Nephron progenitor cell (in vitro differentiated cells): ENCODE measurements around the gene CBX1.
A peak's percentile ranks its signal among the peaks of the same experiment; 100 is the strongest.

ENCODE experiments used
- DNase-seq: peaks from one replicate; pipeline ENCODE4 v3.0.0; 2021
- H3K27ac Mint-ChIP-seq: 2 replicates; pipeline ENCODE4 v1.8.0; 2021; ENCODE audit warnings: mild to moderate bottlenecking, moderate library complexity, mixed read lengths
- H3K27me3 Mint-ChIP-seq: 2 replicates; pipeline ENCODE4 v1.8.0; 2021; ENCODE audit warnings: mild to moderate bottlenecking, low read depth, mixed read lengths; ENCODE audit not compliant: poor library complexity
- H3K36me3 Mint-ChIP-seq: 2 replicates; pipeline ENCODE4 v1.8.0; 2021; ENCODE audit warnings: low read depth, mixed read lengths
- H3K4me1 Mint-ChIP-seq: 2 replicates; pipeline ENCODE4 v1.8.0; 2021; ENCODE audit warnings: mixed read lengths
- H3K4me3 Mint-ChIP-seq: 2 replicates; pipeline ENCODE4 v1.8.0; 2021; ENCODE audit warnings: mild to moderate bottlenecking, moderate library complexity, mixed read lengths
- H3K9me3 Mint-ChIP-seq: 2 replicates; pipeline ENCODE4 v1.8.0; 2021; ENCODE audit warnings: mild to moderate bottlenecking, moderate library complexity, mixed read lengths
- CTCF ChIP-seq: fragments of 200-600 bp; sonication (generic); IDR thresholded peaks from 2 replicates; pipeline ENCODE4 v1.5.0; 2021; ENCODE audit warnings: antibody characterized with exemption

The CBX1 gene

DNA sequence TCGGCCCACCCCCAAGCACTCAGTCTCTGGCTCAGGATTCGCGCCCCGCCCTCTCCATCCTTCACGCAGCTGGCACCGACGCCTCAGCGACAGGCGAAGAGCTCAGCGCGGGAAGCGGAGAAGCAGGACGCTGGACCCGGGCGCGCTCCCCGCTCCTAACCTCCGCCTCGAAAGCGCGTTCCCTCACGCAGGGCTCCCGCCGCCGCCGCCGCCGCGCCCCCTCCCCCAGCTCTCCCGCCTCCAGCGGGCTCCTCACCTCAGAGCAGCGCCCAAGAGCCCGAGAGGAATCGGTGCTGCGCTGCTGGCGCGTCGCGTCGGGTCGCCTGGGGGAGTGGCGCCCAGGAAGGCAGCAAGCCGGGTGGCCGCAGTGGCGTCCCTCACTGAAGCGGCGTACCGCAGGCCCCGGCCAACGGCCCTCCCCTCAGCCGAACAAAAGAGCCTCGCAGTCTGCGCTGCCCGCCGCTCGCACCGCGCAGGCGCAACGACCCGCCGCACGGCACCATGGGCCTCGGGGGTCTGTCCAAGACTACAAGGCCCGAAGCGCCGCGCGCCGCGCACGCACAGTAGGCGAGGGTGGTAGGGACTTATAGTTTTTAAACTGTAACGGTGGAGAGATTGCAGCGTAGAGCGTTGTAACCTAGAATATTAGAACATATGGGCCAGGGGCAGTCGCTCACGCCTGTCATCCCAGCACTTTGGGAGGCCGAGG, at the start of gene CBX1:
Gene CBX1, minus strand, starts transcription at position 467 of the 709 bp plus-strand sequence. CDS start 24,474 bp downstream, outside the sequence.
- Mint-ChIP-seq H3K4me3 (peak within 1 kb of the TSS; percentile 100), H3K4me1 (peaks cover 18% of the 10 kb centered on the region), H3K27me3 (peaks cover 5% of the 10 kb centered on the region), H3K27ac (peak within 1 kb of the TSS; percentile 99), H3K36me3 (peaks cover 23% of the 10 kb centered on the region), H3K9me3 (peaks cover 22% of the 10 kb centered on the region)
- TF ChIP-seq CTCF: no peak
- peak; percentile 90 for DNase-seq

DNA sequence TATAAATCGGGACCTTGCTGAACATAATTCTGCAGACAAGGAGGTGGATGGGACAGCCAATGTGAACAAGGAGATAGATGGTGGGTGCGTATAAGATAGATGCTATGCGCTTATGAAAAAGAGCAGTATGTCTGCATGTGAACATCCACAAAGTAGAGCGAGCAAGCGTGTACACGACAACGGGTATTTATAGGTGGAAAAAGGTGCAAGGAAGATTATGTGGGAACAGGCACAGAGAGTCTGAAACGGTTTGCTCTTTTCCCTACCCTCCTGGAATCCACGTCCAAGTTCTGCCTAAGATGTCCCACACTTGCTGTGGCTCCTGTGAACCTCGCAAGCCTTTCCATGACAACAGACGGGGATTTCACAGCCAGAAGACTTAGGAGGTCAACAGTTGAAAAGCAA, 49.3 kb upstream of the CBX1 start:
- Mint-ChIP-seq H3K9me3 (no peaks in the 10 kb centered on the region), H3K4me1 (peaks cover 70% of the 10 kb centered on the region), H3K4me3 (peak overlapping the region; percentile 26), H3K27ac (peak overlapping the region; percentile 44), H3K36me3 (no peaks in the 10 kb centered on the region), H3K27me3 (peaks cover 5% of the 10 kb centered on the region)
- DNase-seq: no peak
- TF ChIP-seq CTCF: no peak

DNA sequence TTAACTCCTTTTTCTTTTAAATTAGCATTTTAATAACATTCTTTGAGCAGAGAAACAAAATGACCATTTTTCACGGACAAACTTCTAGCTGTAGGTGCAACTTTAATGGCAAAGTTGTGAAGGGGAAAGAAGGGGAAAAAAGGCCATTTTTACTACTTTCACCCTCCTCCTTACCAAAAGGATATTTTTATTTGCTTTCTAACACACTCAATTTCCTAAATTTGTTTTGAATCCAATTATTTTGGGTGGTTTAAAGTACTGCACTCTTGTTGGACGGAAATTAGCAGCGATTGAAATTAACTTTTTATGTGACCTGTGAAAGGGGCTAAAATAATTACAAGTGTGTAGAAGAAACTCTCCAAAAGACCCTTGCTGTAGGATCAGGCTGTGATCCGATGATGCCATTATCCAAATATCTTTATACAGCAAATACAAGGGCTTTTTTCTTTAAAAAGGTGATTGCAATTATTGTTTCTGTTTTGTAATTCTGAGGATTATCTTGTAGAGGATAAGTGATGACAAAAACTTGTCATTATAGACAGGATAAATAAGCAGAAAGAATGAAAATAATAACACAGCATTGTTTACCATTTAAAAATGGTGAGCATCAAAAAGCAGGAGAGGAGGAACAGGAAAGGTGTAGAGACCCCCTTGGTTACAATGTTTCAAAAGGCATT, 48.6 kb upstream of the CBX1 start:
- DNase-seq: no peak
- no peaks in the 10 kb centered on the region for H3K9me3 Mint-ChIP-seq
- H3K27ac Mint-ChIP-seq: no peak overlapping the region
- H3K4me3 Mint-ChIP-seq: no peak overlapping the region
- H3K27me3 Mint-ChIP-seq: peaks cover 5% of the 10 kb centered on the region
- no peak for TF ChIP-seq CTCF
- peaks cover 74% of the 10 kb centered on the region for H3K4me1 Mint-ChIP-seq
- H3K36me3 Mint-ChIP-seq: no peaks in the 10 kb centered on the region

DNA sequence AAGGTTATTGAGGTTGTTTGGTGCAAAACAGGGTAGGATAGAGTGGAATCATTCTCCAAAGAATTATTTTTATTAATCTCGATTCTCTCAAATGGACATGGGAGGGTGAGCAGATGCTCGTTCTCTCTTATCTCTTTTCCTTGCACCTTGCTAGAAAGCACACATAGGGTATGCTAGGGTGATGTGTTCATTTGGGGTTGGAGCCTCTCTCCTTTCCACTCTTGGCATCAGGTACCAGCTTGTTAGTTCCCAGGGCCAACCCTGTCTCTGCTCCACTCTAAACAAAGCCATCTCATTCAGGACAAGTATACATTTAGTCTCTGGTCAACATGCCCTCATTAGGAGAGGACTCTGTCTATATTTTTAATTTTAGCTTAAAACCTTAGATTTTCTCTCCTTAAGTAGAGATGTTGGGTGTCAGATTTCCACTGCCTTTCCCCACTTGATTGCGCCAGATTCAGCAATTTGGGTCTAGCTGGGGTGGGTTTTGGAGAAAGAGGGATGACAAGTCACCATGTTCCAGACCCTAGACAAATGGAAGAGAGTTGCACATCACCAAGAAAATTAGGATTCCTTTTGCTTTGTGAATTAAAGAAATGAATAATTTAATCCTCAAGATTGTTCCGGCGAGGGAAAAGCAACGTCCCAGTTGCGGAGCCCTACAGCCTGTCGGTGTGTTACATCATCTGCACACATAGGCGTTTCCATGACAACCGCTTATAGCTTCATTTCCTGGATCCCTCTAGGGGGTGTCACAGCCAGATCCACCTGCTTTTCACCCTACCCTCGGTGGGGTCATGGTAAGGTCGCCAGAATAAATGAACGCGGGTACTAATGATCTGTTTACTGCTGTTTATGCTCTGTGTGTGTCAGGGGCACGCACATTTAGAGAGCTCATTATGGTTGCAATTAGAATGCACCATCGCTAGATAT, 47.8 kb upstream of the CBX1 start:
- H3K4me1 Mint-ChIP-seq: peaks cover 76% of the 10 kb centered on the region

More for the DNA sequence above, 47.8 kb upstream of the CBX1 start:
- H3K36me3 Mint-ChIP-seq: no peaks in the 10 kb centered on the region
- no peaks in the 10 kb centered on the region for H3K9me3 Mint-ChIP-seq
- peak; percentile 21 for DNase-seq
- no peak overlapping the region for H3K4me3 Mint-ChIP-seq
- H3K27me3 Mint-ChIP-seq: peaks cover 5% of the 10 kb centered on the region
- H3K27ac Mint-ChIP-seq: no peak overlapping the region
- TF ChIP-seq CTCF: no peak
